ENCODE results near the gene CAMK1. TPM values are rescaled to one million over a fixed set of nuclear protein-coding genes. Genes with fewer than 3 reads are reported as not detected.

Gene CAMK1
- total and polyA plus RNA-seq, 2 of the 4 experiments (the other 2 are of a cell fraction): 33.3 to 36.4 TPM

GRCh38 chr3:9806688-9807589 lies 37.2 kb upstream of the CAMK1 start:
- H3K56ac ChIP-seq (ENCODE audit: extremely low read depth, insufficient read depth, low read length): no peak overlapping the region
- H2AK5ac ChIP-seq (ENCODE audit: low read depth, low read length): no peak overlapping the region
- H2BK5ac ChIP-seq (ENCODE audit: low read depth, low read length, poor library complexity, severe bottlenecking): no peak overlapping the region
- H3K9ac ChIP-seq (ENCODE audit: low read depth, low read length): no peak overlapping the region
- no peak overlapping the region for H3K18ac ChIP-seq (ENCODE audit: low read depth, low read length)
- no peak overlapping the region for H3K14ac ChIP-seq (replicated peaks; ENCODE audit: low read depth, low read length)
- no peaks in the 10 kb centered on the region for H3K27me3 ChIP-seq (ENCODE audit: control insufficient read depth, insufficient read depth, low read length)
- no peak overlapping the region for H2AFZ ChIP-seq (replicated peaks; ENCODE audit: low read length, poor library complexity)
- H3K27ac ChIP-seq (ENCODE audit: insufficient read depth, low read length): no peak overlapping the region
- H2AK9ac ChIP-seq (replicated peaks; ENCODE audit: low read depth, low read length, poor library complexity): no peak overlapping the region
- ChIA-PET POLR2A (ENCODE audit: unreplicated experiment) (no interaction called here), CTCF (no interaction called here)
- no peak overlapping the region for H4K8ac ChIP-seq (ENCODE audit: low read depth in 2 of 2, low read length in 2 of 2)
- ATAC-seq (ENCODE audit: low read depth) (no peak), DNase-seq (no peak)
- H4K20me1 ChIP-seq (ENCODE audit: insufficient read depth, low read length): peaks cover 26% of the 10 kb centered on the region
- no peak overlapping the region for H3K4me3 ChIP-seq (ENCODE audit: insufficient read depth, low read depth, low read length)
- H4K5ac ChIP-seq (ENCODE audit: low read depth, low read length): no peak overlapping the region
- dilution Hi-C loops (cut with HindIII; ENCODE audit: low sequenced_read_pairs, unreplicated experiment) (no loop called here), intact Hi-C loops (cut with micrococcal nuclease) (no loop called here), in situ Hi-C loops (cut with MboI; ENCODE audit: low sequenced_read_pairs) (no loop called here)
- peaks cover 5 to 29% of the 10 kb centered on the region in 2 experiments; a peak in 3 of 4 replicates for H3K79me1 ChIP-seq (ENCODE audit: low read depth in 1 of 2, low read length in 2 of 2)
- no peak overlapping the region for H3K4ac ChIP-seq (ENCODE audit: low read depth, low read length)
- no peak overlapping the region for H2BK15ac ChIP-seq (ENCODE audit: low read depth, low read length)
- no peak overlapping the region for H3K23ac ChIP-seq (ENCODE audit: low read depth, low read length)
- H3K36me3 ChIP-seq (ENCODE audit: control insufficient read depth, insufficient read depth, low read length): peaks cover 45% of the 10 kb centered on the region
- H3K9me1 ChIP-seq (ENCODE audit: insufficient read depth, low read length): peaks cover 9% of the 10 kb centered on the region
- no peak overlapping the region for H4K91ac ChIP-seq (ENCODE audit: insufficient read depth, low read depth, low read length)
- H3K4me1 ChIP-seq (ENCODE audit: control insufficient read depth, insufficient read depth, low read length): peaks cover 15% of the 10 kb centered on the region
- H3K4me2 ChIP-seq (ENCODE audit: low read depth, low read length): no peak overlapping the region
- no peak overlapping the region for H2BK20ac ChIP-seq (ENCODE audit: low read depth, low read length)
- 88% methylated on average over 1 of the region's 7 CpGs; no CpG with 5 or more reads in 1 of the 2 experiments for WGBS, 2 experiments (ENCODE audit: extremely low coverage in 2 of 2, insufficient read length in 1 of 2)
- TSS peak; percentile 89 for BruUV-seq (replicated peaks)
- H2BK120ac ChIP-seq (ENCODE audit: low read depth, low read length): no peak overlapping the region
- H3K9me3 ChIP-seq (ENCODE audit: control insufficient read depth, insufficient read depth, low read length): no peaks in the 10 kb centered on the region
- TF ChIP-seq BHLHE40 (IDR thresholded peaks at IDR 0.05; ENCODE audit: low read depth, low read length) (no peak), RFX5 (IDR thresholded peaks at IDR 0.05; ENCODE audit: low read depth, low read length) (no peak), MXI1 (IDR thresholded peaks at IDR 0.05; ENCODE audit: borderline replicate concordance, low read depth, low read length) (no peak), MAFK (IDR thresholded peaks at IDR 0.05; ENCODE audit: low read depth, low read length) (no peak), USF2 (IDR thresholded peaks at IDR 0.05; ENCODE audit: low read depth, low read length) (no peak), RAD21 (IDR thresholded peaks at IDR 0.05; ENCODE audit: low read length) (no peak), POLR2A (IDR thresholded peaks at IDR 0.05; ENCODE audit: low read depth, low read length) (no peak), FOS (IDR thresholded peaks at IDR 0.05; ENCODE audit: low read depth, low read length) (no peak), RCOR1 (IDR thresholded peaks at IDR 0.05; ENCODE audit: insufficient replicate concordance, low read length) (no peak), NFE2L2 (IDR thresholded peaks at IDR 0.05; ENCODE audit: low read depth, low read length) (no peak), MAZ (IDR thresholded peaks at IDR 0.05; ENCODE audit: borderline replicate concordance, low read depth, low read length) (no peak), CEBPB (IDR thresholded peaks at IDR 0.05; ENCODE audit: low read depth, low read length) (no peak), SMC3 (IDR thresholded peaks at IDR 0.05; ENCODE audit: low read depth, low read length) (no peak), CHD1 (IDR thresholded peaks at IDR 0.05; ENCODE audit: low read depth, low read length) (no peak)
- TF ChIP-seq, protein P1, sequence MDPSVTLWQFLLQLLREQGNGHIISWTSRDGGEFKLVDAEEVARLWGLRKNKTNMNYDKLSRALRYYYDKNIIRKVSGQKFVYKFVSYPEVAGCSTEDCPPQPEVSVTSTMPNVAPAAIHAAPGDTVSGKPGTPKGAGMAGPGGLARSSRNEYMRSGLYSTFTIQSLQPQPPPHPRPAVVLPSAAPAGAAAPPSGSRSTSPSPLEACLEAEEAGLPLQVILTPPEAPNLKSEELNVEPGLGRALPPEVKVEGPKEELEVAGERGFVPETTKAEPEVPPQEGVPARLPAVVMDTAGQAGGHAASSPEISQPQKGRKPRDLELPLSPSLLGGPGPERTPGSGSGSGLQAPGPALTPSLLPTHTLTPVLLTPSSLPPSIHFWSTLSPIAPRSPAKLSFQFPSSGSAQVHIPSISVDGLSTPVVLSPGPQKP (IDR thresholded peaks at IDR 0.05; ENCODE audit: borderline replicate concordance, low read depth, low read length): no peak

Data from IMR-90 (cell line).